Activated T-helper 2 cell treated with anti-CD3 and anti-CD28 coated beads, Interferon-gamma antibody, Interleukin-2, Interleukin-4, amounts not matched to agents 10 μg/mL and 5 μg/mL and 100 μg/mL, durations not matched to agents 14 hours and 24 hours and 36 hours (primary cell): ENCODE measurements around the gene MAPK8IP3. TPM values are rescaled to one million over a fixed set of nuclear protein-coding genes. Genes with fewer than 3 reads are reported as not detected.
"Not testable (repeated sequence)": the region's sequence is repeated elsewhere in the genome, so short reads cannot be mapped to it uniquely, and the experiment has no call there.

ENCODE experiments used
- DNase-seq: peaks from one replicate; pipeline ENCODE4 v3.0.0; 2021; ENCODE audit warnings: low spot score
- H3K27ac Mint-ChIP-seq: one replicate; pipeline ENCODE4 v1.8.0; 2021; ENCODE audit warnings: mixed read lengths
- H3K27me3 Mint-ChIP-seq: one replicate; pipeline ENCODE4 v1.8.0; 2021; ENCODE audit warnings: low read depth, mixed read lengths
- H3K36me3 Mint-ChIP-seq: one replicate; pipeline ENCODE4 v1.8.0; 2021; ENCODE audit warnings: low read depth, mixed read lengths
- H3K4me1 Mint-ChIP-seq: one replicate; pipeline ENCODE4 v1.8.0; 2021; ENCODE audit warnings: low read depth, mixed read lengths
- H3K4me3 Mint-ChIP-seq: one replicate; pipeline ENCODE4 v1.8.0; 2021; ENCODE audit warnings: low read depth, mild to moderate bottlenecking, moderate library complexity, mixed read lengths
- H3K9me3 Mint-ChIP-seq: one replicate; pipeline ENCODE4 v1.8.0; 2021; ENCODE audit warnings: mixed read lengths
- intact Hi-C: fragments of 100-400 bp; cut with micrococcal nuclease; formaldehyde crosslinking; loops from one replicate; pipeline ENCODE4 v1.15.1; 2023
- total RNA-seq: library from RNA; stranded (reverse); gene quantifications from 2 replicates; pipeline ENCODE4 v1.2.3, GENCODE V29; 2022

The MAPK8IP3 gene
- total RNA-seq, 1 donor from 2014 or later: 74.8 TPM

GRCh38 chr16:1724491-1724890 is 18.5 kb downstream of the MAPK8IP3 start:
- Mint-ChIP-seq H3K4me3 (no peak overlapping the region), H3K27me3 (no peaks in the 10 kb centered on the region), H3K4me1 (peaks cover 17% of the 10 kb centered on the region), H3K36me3 (peaks cover 18% of the 10 kb centered on the region), H3K27ac (no peak overlapping the region), H3K9me3 (no peaks in the 10 kb centered on the region)
- no peak for DNase-seq
- intact Hi-C loops: no loop called here

- no peak for DNase-seq
- Mint-ChIP-seq H3K4me3 (no peak overlapping the region), H3K27ac (no peak overlapping the region), H3K27me3 (no peaks in the 10 kb centered on the region), H3K4me1 (peaks cover 12% of the 10 kb centered on the region), H3K36me3 (peaks cover 28% of the 10 kb centered on the region), H3K9me3 (no peaks in the 10 kb centered on the region)
- intact Hi-C loops: no loop called here
Measured at GRCh38 chr16:1726661-1727502, 20.9 kb downstream of the MAPK8IP3 start.

GRCh38 chr16:1727651-1728624 is 21.9 kb downstream of the MAPK8IP3 start:
- Mint-ChIP-seq H3K27ac (no peak overlapping the region), H3K9me3 (no peaks in the 10 kb centered on the region), H3K36me3 (peaks cover 32% of the 10 kb centered on the region), H3K4me3 (no peak overlapping the region), H3K27me3 (no peaks in the 10 kb centered on the region), H3K4me1 (peaks cover 7% of the 10 kb centered on the region)
- DNase-seq: no peak
- intact Hi-C loops: no loop called here

- DNase-seq: no peak
- H3K9me3 Mint-ChIP-seq: no peaks in the 10 kb centered on the region
- H3K27me3 Mint-ChIP-seq: no peaks in the 10 kb centered on the region
- no peak overlapping the region for H3K4me3 Mint-ChIP-seq
- peaks cover 33% of the 10 kb centered on the region for H3K36me3 Mint-ChIP-seq
- H3K27ac Mint-ChIP-seq: no peak overlapping the region
- H3K4me1 Mint-ChIP-seq: no peaks in the 10 kb centered on the region
- intact Hi-C loops: no loop called here
Measured at GRCh38 chr16:1729026-1729425, 23.0 kb downstream of the MAPK8IP3 start.

GRCh38 chr16:1729445-1729844 is 23.4 kb downstream of the MAPK8IP3 start:
- no peak for DNase-seq
- Mint-ChIP-seq H3K9me3 (no peaks in the 10 kb centered on the region), H3K4me3 (no peak overlapping the region), H3K4me1 (no peaks in the 10 kb centered on the region), H3K36me3 (peaks cover 33% of the 10 kb centered on the region), H3K27me3 (no peaks in the 10 kb centered on the region), H3K27ac (no peak overlapping the region)
- intact Hi-C loops: no loop called here

GRCh38 chr16:1731073-1731472 is 25.1 kb downstream of the MAPK8IP3 start:
- Mint-ChIP-seq H3K9me3 (no peaks in the 10 kb centered on the region), H3K27me3 (no peaks in the 10 kb centered on the region), H3K4me3 (no peak overlapping the region), H3K36me3 (peaks cover 33% of the 10 kb centered on the region), H3K4me1 (no peaks in the 10 kb centered on the region), H3K27ac (no peak overlapping the region)
- DNase-seq: no peak
- intact Hi-C loops: no loop called here

- no peak overlapping the region for H3K4me3 Mint-ChIP-seq
- no peak overlapping the region for H3K27ac Mint-ChIP-seq
- no peak for DNase-seq
- H3K36me3 Mint-ChIP-seq: peaks cover 33% of the 10 kb centered on the region
- no peaks in the 10 kb centered on the region for H3K4me1 Mint-ChIP-seq
- intact Hi-C loops: no loop called here
- no peaks in the 10 kb centered on the region for H3K27me3 Mint-ChIP-seq
- H3K9me3 Mint-ChIP-seq: no peaks in the 10 kb centered on the region
Measured at GRCh38 chr16:1731603-1732002, 25.6 kb downstream of the MAPK8IP3 start.

GRCh38 chr16:1732071-1732470 is 26.1 kb downstream of the MAPK8IP3 start:
- Mint-ChIP-seq H3K27ac (no peak overlapping the region), H3K4me1 (no peaks in the 10 kb centered on the region)
- intact Hi-C loops: no loop called here

GRCh38 chr16:1732551-1732987 is 26.6 kb downstream of the MAPK8IP3 start:
- H3K27ac Mint-ChIP-seq, H3K4me3 Mint-ChIP-seq, DNase-seq, H3K9me3 Mint-ChIP-seq, H3K4me1 Mint-ChIP-seq, intact Hi-C loops, H3K27me3 Mint-ChIP-seq: not testable (repeated sequence)
- H3K36me3 Mint-ChIP-seq: peaks cover 24% of the 10 kb centered on the region

More at GRCh38 chr16:1732071-1732470, 26.1 kb downstream of the MAPK8IP3 start:
- H3K36me3 Mint-ChIP-seq: peaks cover 29% of the 10 kb centered on the region
- no peak overlapping the region for H3K4me3 Mint-ChIP-seq
- no peaks in the 10 kb centered on the region for H3K9me3 Mint-ChIP-seq
- DNase-seq: no peak
- H3K27me3 Mint-ChIP-seq: no peaks in the 10 kb centered on the region

GRCh38 chr16:1734123-1734522 is 28.1 kb downstream of the MAPK8IP3 start:
- no peaks in the 10 kb centered on the region for H3K9me3 Mint-ChIP-seq
- intact Hi-C loops: no loop called here
- H3K36me3 Mint-ChIP-seq: peaks cover 18% of the 10 kb centered on the region
- H3K27ac Mint-ChIP-seq: no peak overlapping the region
- no peaks in the 10 kb centered on the region for H3K27me3 Mint-ChIP-seq
- no peak overlapping the region for H3K4me3 Mint-ChIP-seq
- no peak for DNase-seq
- no peaks in the 10 kb centered on the region for H3K4me1 Mint-ChIP-seq

GRCh38 chr16:1734816-1735215 is 28.8 kb downstream of the MAPK8IP3 start:
- H3K9me3 Mint-ChIP-seq: no peaks in the 10 kb centered on the region
- H3K36me3 Mint-ChIP-seq: peaks cover 16% of the 10 kb centered on the region
- no peaks in the 10 kb centered on the region for H3K27me3 Mint-ChIP-seq
- intact Hi-C loops: no loop called here
- no peak overlapping the region for H3K4me3 Mint-ChIP-seq
- H3K4me1 Mint-ChIP-seq: no peaks in the 10 kb centered on the region
- DNase-seq: no peak
- no peak overlapping the region for H3K27ac Mint-ChIP-seq

- no peaks in the 10 kb centered on the region for H3K27me3 Mint-ChIP-seq
- H3K4me3 Mint-ChIP-seq: no peak overlapping the region
- intact Hi-C loops: no loop called here
- no peak for DNase-seq
- H3K36me3 Mint-ChIP-seq: peaks cover 9% of the 10 kb centered on the region
- no peaks in the 10 kb centered on the region for H3K4me1 Mint-ChIP-seq
- H3K27ac Mint-ChIP-seq: no peak overlapping the region
- no peaks in the 10 kb centered on the region for H3K9me3 Mint-ChIP-seq
Measured at GRCh38 chr16:1740234-1740633, 34.2 kb downstream of the MAPK8IP3 start.
